Breast epithelium (tissue), 4 donors: ENCODE data around the gene NCOA4. TPM values are rescaled to one million over a fixed set of nuclear protein-coding genes. Genes with fewer than 3 reads are reported as not detected.
"Not testable (repeated sequence)": the region's sequence is repeated elsewhere in the genome, so short reads cannot be mapped to it uniquely, and the experiment has no call there.

Experiments used
- DNase-seq, 2 donors: peaks; one replicate each; pipeline ENCODE4 v3.0.0-alpha.2; 2019; ENCODE audit warnings: low spot score in 2 of 2
- H3K27ac ChIP-seq, 2 donors: fragments of 200-600 bp; sonication (generic) in 1 of 2; one replicate each; pipeline ENCODE4 v1.5.1; 2016 to 2019; ENCODE audit warnings: mild to moderate bottlenecking in 1 of 2
- H3K27me3 ChIP-seq, 2 donors: fragments of 200-600 bp; sonication (generic) in 1 of 2; one replicate each; pipeline versions ENCODE4 v1.5.1 to v1.6.0; 2017 to 2019; ENCODE audit warnings: control low read depth in 1 of 2, mild to moderate bottlenecking in 1 of 2
- H3K36me3 ChIP-seq: fragments of 200-600 bp; one replicate; pipeline ENCODE4 v1.5.1; 2019
- H3K4me1 ChIP-seq, 2 donors: fragments of 200-600 bp; sonication (generic); one replicate each; pipeline ENCODE4 v1.5.1; 2016 to 2019; ENCODE audit warnings: control low read depth in 1 of 2
- H3K4me3 ChIP-seq, 3 donors: fragments of 200-600 bp; sonication (generic); 1 replicate in 2 of 3; 2 replicates in 1 of 3; pipeline ENCODE4 v1.5.1; 2016 to 2019; ENCODE audit warnings: mild to moderate bottlenecking in 3 of 3, moderate library complexity in 2 of 3
- H3K9me3 ChIP-seq, 2 donors: fragments of 200-600 bp; sonication (generic) in 1 of 2; one replicate each; pipeline ENCODE4 v1.5.1; 2016 to 2019; ENCODE audit warnings: control low read depth in 1 of 2
- POLR2A ChIP-seq: fragments of 450-650 bp; IDR thresholded peaks from one replicate; pipeline ENCODE4 v1.6.1; 2016; ENCODE audit warnings: antibody characterized with exemption, mild to moderate bottlenecking, moderate library complexity
- POLR2AphosphoS5 ChIP-seq, 3 donors: sonication (generic); formaldehyde crosslinking; IDR thresholded peaks; one replicate each; pipeline ENCODE4 v1.6.1; 2017; ENCODE audit warnings: antibody characterized with exemption in 3 of 3
- intact Hi-C: fragments of 100-400 bp; cut with DNase I; formaldehyde crosslinking; loops from one replicate; pipeline ENCODE4 v1.15.1; 2023; ENCODE audit warnings: low total_unique reads
- total RNA-seq, 3 donors: library from RNA; depleted of rRNA; stranded (reverse); fragments of >200 nt; gene quantifications; one replicate each; pipeline ENCODE4 v1.1.0, GENCODE V29; 2016
- TF ChIP-seq, protein P1 (sequence below), 3 donors: fragments of 450-650 bp; IDR thresholded peaks; one replicate each; pipeline ENCODE4 v1.5.1; 2016 to 2017; ENCODE audit warnings: antibody characterized with exemption in 3 of 3, mild to moderate bottlenecking in 3 of 3, moderate library complexity in 3 of 3

Gene NCOA4
- total RNA-seq, 3 donors from 2014 or later, result 121 to 200 (median 189) TPM

- DNase-seq, result no peak
- Histone ChIP-seq H3K9me3 (no peaks in the 10 kb centered on the region), H3K36me3 (peaks cover 11% of the 10 kb centered on the region), H3K27me3 (no peaks in the 10 kb centered on the region), H3K4me1 (no peaks in the 10 kb centered on the region), H3K4me3 (no peak overlapping the region), H3K27ac (no peak overlapping the region)
- intact Hi-C loops, result no loop called here
- no peak for TF ChIP-seq POLR2AphosphoS5 (IDR thresholded peaks at IDR 0.05)
- TF ChIP-seq POLR2A, result no peak
- TF ChIP-seq, protein P1, sequence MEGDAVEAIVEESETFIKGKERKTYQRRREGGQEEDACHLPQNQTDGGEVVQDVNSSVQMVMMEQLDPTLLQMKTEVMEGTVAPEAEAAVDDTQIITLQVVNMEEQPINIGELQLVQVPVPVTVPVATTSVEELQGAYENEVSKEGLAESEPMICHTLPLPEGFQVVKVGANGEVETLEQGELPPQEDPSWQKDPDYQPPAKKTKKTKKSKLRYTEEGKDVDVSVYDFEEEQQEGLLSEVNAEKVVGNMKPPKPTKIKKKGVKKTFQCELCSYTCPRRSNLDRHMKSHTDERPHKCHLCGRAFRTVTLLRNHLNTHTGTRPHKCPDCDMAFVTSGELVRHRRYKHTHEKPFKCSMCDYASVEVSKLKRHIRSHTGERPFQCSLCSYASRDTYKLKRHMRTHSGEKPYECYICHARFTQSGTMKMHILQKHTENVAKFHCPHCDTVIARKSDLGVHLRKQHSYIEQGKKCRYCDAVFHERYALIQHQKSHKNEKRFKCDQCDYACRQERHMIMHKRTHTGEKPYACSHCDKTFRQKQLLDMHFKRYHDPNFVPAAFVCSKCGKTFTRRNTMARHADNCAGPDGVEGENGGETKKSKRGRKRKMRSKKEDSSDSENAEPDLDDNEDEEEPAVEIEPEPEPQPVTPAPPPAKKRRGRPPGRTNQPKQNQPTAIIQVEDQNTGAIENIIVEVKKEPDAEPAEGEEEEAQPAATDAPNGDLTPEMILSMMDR (IDR thresholded peaks at IDR 0.05), result no peak
Measured at GRCh38 chr10:45997994-45998763, 32.2 kb downstream of the NCOA4 start.

DNA sequence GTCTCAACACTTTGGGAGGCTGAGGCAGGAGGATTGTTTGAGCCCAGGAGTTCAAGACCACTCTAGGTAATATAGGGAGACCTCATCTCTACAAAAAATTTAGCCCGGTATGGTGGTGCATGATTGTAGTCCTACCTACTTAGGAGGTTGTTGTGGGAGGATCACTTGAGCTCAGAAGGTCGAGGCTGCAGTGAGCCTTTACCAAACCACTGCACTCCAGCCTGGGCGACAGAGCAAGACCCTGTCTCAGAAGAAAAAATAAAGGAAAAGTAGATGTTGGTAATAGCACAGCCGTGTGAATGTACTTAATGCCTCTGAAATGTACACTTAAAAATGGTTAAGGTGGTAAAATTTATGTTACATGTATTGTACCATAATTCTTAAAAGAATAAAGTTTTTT lies 32.9 kb downstream of the NCOA4 start:
- TF ChIP-seq, protein P1 (IDR thresholded peaks at IDR 0.05), result no peak
- TF ChIP-seq POLR2AphosphoS5 (IDR thresholded peaks at IDR 0.05) (no peak), POLR2A (no peak)
- no peak for DNase-seq
- Histone ChIP-seq H3K36me3 (peaks cover 10% of the 10 kb centered on the region), H3K27me3 (no peaks in the 10 kb centered on the region), H3K27ac (no peak overlapping the region), H3K4me1 (no peaks in the 10 kb centered on the region), H3K9me3 (no peaks in the 10 kb centered on the region), H3K4me3 (no peak overlapping the region)
- intact Hi-C loops, result no loop called here

- H3K36me3 ChIP-seq, H3K4me3 ChIP-seq, H3K27me3 ChIP-seq, H3K9me3 ChIP-seq, H3K4me1 ChIP-seq, H3K27ac ChIP-seq, intact Hi-C loops, DNase-seq: not testable (repeated sequence)
Measured at GRCh38 chr10:45985590-45985989, 44.8 kb downstream of the NCOA4 start.

DNA sequence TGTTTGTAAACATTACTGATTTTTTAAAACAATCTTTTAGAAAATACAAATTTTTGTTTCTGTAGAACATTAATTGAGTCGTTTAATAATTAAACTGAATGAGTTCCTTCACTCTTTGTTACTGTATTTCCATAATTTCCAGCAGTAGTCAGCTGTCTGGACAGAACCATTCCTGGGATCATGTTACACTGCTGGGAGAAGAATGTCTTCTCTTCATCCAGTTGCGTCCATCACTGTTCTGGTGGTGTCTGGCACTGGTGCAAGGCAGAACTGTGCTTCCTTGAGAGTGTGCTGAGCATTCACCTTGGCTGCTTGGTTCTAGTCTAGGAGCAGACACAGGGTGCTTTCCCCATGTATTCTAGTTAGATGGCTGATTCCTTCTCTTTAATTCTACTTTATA lies 46.0 kb downstream of the NCOA4 start:
- H3K4me3 ChIP-seq, DNase-seq, H3K27ac ChIP-seq, H3K9me3 ChIP-seq, H3K27me3 ChIP-seq, intact Hi-C loops, H3K36me3 ChIP-seq, H3K4me1 ChIP-seq: not testable (repeated sequence)

GRCh38 chr10:45983538-45984186 lies 46.8 kb downstream of the NCOA4 start:
- H3K9me3 ChIP-seq, H3K27ac ChIP-seq, H3K4me1 ChIP-seq, DNase-seq, H3K4me3 ChIP-seq, intact Hi-C loops, H3K27me3 ChIP-seq, H3K36me3 ChIP-seq: not testable (repeated sequence)

- H3K27me3 ChIP-seq, intact Hi-C loops, H3K36me3 ChIP-seq, H3K27ac ChIP-seq, DNase-seq, H3K4me3 ChIP-seq, H3K9me3 ChIP-seq, H3K4me1 ChIP-seq: not testable (repeated sequence)
Measured at GRCh38 chr10:45981367-45981766, 49.1 kb downstream of the NCOA4 start.

DNA sequence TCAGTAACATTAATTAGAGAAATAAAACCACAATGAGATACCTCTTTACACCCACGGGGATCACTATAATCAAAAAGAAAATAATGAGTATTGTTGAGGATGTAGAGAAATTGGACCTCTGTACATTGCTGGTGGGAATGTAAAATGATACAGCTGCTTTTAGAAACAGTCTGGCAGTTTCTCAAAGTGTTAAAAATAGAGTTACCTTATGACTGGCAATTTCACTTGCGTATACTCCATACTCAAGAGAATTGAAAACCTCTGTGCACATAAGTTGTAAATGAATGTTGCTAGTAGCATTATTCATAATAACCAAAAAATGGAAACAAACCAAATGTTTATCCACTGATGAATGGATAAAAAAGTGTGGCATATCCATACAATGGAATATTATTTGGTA lies 51.9 kb downstream of the NCOA4 start:
- H3K27me3 ChIP-seq, H3K9me3 ChIP-seq, H3K27ac ChIP-seq, H3K36me3 ChIP-seq, H3K4me3 ChIP-seq, DNase-seq, H3K4me1 ChIP-seq, intact Hi-C loops: not testable (repeated sequence)

GRCh38 chr10:45974041-45974440 lies 56.4 kb downstream of the NCOA4 start:
- H3K27ac ChIP-seq, H3K4me1 ChIP-seq, H3K4me3 ChIP-seq, DNase-seq, H3K27me3 ChIP-seq, H3K9me3 ChIP-seq, intact Hi-C loops, H3K36me3 ChIP-seq: not testable (repeated sequence)

DNA sequence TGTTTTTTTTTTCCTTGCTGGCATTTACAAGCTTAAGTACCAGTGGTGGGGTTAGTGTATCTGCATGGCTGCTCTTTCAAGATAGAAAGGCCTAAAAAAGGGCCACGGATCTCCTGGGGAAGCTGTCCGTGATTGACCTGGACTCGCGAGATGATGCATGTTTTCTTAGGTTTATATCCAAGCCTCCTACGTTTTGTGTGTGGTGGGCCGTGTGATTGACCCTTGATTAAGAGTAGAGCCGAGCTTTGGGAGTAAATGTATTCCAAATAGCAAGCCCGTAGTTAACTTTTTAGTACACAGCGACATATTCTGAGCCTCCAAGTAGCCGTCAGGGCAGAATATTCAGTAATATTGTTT lies 57.6 kb downstream of the NCOA4 start:
- Histone ChIP-seq H3K4me3 (peak overlapping the region; percentile 62 to 94 (median 67)), H3K27ac (peak overlapping the region in 1 of 2 donors; percentile 36)
- H3K36me3 ChIP-seq, DNase-seq, H3K4me1 ChIP-seq, H3K9me3 ChIP-seq, H3K27me3 ChIP-seq, intact Hi-C loops: not testable (repeated sequence)
